BE2C (cell line): ENCODE data around the gene ACE.

Experiments
- DNase-seq: peaks from one replicate; pipeline ENCODE4 v3.0.0-alpha.2; 2020
- H3K27me3 ChIP-seq: fragments of 250-450 bp; sonication (Bioruptor Pico); 2 replicates; pipeline ENCODE4 v1.5.1; 2020; ENCODE audit warnings: mild to moderate bottlenecking
- H3K36me3 ChIP-seq: fragments of 250-450 bp; sonication (Bioruptor Pico); 2 replicates; pipeline ENCODE4 v1.5.1; 2020; ENCODE audit warnings: mild to moderate bottlenecking
- H3K4me1 ChIP-seq: fragments of 250-450 bp; sonication (Bioruptor Pico); 2 replicates; pipeline ENCODE4 v1.5.1; 2020
- H3K4me3 ChIP-seq: 2 replicates; pipeline ENCODE4 v1.5.1; 2011; ENCODE audit warnings: low read depth, low read length
- H3K9me3 ChIP-seq: fragments of 250-450 bp; sonication (Bioruptor Pico); 2 replicates; pipeline ENCODE4 v1.5.1; 2020
- TF ChIP-seq, protein P1 (sequence below): IDR thresholded peaks from 2 replicates; pipeline ENCODE4 v1.5.1; 2012; ENCODE audit warnings: mild to moderate bottlenecking, low read depth, low read length

ACE gene

DNA sequence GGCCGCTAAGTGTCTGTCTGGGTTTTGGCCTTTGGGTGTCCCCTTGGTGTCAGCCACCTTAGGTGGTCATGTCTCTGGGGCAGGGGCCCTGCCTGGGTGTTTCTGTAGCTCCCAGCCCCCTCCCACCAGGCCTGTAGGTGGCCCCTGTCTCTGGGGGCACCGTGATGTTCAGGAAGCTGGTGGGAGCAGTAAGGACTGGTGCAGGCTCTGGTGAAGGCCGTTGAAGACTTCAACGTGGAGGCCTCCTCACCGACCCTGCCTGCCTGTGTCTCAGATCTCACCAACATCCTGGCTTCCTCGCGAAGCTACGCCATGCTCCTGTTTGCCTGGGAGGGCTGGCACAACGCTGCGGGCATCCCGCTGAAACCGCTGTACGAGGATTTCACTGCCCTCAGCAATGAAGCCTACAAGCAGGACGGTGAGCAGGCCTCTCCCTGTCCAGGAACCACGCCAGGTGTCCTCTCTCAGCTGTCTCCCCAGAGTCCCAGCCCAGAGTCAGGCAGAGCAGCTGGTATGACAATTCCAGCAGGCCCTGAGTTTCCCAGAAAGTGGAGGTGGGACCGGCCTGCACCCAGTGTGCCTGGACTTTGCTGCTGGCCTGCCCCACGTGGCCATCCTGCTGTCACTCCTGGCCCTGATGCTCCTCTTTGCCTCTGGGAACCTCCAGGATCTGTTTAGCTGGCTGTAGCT lies 2.8 kb downstream of the ACE start:
- peaks cover 42% of the 10 kb centered on the region for H3K4me1 ChIP-seq
- peaks cover 31% of the 10 kb centered on the region for H3K36me3 ChIP-seq
- TF ChIP-seq, protein P1, sequence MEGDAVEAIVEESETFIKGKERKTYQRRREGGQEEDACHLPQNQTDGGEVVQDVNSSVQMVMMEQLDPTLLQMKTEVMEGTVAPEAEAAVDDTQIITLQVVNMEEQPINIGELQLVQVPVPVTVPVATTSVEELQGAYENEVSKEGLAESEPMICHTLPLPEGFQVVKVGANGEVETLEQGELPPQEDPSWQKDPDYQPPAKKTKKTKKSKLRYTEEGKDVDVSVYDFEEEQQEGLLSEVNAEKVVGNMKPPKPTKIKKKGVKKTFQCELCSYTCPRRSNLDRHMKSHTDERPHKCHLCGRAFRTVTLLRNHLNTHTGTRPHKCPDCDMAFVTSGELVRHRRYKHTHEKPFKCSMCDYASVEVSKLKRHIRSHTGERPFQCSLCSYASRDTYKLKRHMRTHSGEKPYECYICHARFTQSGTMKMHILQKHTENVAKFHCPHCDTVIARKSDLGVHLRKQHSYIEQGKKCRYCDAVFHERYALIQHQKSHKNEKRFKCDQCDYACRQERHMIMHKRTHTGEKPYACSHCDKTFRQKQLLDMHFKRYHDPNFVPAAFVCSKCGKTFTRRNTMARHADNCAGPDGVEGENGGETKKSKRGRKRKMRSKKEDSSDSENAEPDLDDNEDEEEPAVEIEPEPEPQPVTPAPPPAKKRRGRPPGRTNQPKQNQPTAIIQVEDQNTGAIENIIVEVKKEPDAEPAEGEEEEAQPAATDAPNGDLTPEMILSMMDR, result no peak
- H3K4me3 ChIP-seq, result peak overlapping the region; percentile 81
- H3K27me3 ChIP-seq, result no peaks in the 10 kb centered on the region
- no peaks in the 10 kb centered on the region for H3K9me3 ChIP-seq
- peak; percentile 85 for DNase-seq

DNA sequence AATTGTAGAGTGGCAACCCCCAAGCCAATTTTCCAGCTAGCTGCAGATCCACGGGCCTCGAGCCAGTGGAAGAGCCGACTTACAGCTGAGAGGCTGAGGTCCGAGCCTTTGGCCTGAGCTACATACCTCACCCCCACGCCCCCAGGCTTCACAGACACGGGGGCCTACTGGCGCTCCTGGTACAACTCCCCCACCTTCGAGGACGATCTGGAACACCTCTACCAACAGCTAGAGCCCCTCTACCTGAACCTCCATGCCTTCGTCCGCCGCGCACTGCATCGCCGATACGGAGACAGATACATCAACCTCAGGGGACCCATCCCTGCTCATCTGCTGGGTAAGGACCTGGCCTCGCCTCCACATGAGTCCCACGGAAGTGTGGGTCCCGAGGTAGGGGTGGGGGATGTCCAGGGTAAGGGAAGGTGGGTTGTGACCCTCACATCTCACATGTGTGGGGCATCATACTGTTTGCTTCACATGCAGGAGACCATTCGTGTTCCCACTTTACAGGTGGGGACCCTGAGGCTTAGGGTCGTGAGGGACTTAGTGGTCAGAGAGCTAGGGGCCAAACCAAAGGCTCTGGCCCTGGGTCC lies 3.4 kb downstream of the ACE start:
- TF ChIP-seq, protein P1, result no peak
- H3K36me3 ChIP-seq, result peaks cover 38% of the 10 kb centered on the region
- no peaks in the 10 kb centered on the region for H3K27me3 ChIP-seq
- peaks cover 36% of the 10 kb centered on the region for H3K4me1 ChIP-seq
- no peaks in the 10 kb centered on the region for H3K9me3 ChIP-seq
- H3K4me3 ChIP-seq, result peak overlapping the region; percentile 81
- no peak for DNase-seq

DNA sequence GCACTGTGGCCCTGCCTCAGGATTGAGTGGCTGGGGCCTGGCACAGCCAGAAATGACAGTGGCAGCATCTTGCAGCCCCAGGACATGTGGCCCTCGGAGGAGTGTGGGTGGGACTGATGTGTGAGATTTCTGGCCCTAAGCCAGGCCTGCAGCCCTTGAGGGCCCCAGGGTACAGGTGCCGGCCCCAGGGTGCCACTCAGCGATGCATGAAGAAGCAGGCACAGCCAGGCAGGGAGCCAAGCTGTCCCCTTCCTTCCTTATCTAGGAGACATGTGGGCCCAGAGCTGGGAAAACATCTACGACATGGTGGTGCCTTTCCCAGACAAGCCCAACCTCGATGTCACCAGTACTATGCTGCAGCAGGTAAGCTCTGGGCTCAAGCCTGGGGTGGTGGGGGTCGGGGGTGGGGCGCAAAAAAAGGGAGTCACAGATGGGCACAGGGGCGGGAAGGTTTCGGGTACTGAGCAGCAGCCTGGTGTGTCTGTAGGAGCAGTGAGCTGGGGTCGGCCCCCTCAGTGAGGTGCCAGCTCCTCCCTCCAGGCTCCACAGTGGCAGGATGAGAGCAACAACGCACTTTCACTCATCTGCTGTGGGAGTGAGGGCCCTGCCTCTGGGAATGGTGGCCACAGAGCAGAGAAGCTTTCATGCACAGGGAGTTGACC lies 4.1 kb downstream of the ACE start:
- Histone ChIP-seq H3K4me1 (peaks cover 29% of the 10 kb centered on the region), H3K36me3 (peaks cover 42% of the 10 kb centered on the region), H3K4me3 (peak overlapping the region; percentile 81), H3K27me3 (no peaks in the 10 kb centered on the region), H3K9me3 (no peaks in the 10 kb centered on the region)
- TF ChIP-seq, protein P1, result no peak
- DNase-seq, result peak; percentile 97

DNA sequence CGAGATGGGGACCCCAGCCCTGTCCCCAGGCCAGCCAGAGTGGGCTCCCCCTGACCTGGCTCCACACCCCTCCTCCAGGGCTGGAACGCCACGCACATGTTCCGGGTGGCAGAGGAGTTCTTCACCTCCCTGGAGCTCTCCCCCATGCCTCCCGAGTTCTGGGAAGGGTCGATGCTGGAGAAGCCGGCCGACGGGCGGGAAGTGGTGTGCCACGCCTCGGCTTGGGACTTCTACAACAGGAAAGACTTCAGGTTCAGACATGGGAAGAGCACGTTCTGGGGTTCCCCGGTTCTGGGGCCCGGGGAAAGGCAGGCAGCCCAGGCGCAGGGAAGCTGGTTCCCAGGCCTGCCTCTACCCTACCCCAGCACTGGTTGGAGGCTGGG lies 4.6 kb downstream of the ACE start:
- Histone ChIP-seq H3K9me3 (no peaks in the 10 kb centered on the region), H3K4me3 (peak overlapping the region; percentile 7; the same call in 1 of the 2 replicates), H3K36me3 (peaks cover 47% of the 10 kb centered on the region), H3K4me1 (peaks cover 28% of the 10 kb centered on the region), H3K27me3 (no peaks in the 10 kb centered on the region)
- TF ChIP-seq, protein P1, result no peak
- no peak for DNase-seq

DNA sequence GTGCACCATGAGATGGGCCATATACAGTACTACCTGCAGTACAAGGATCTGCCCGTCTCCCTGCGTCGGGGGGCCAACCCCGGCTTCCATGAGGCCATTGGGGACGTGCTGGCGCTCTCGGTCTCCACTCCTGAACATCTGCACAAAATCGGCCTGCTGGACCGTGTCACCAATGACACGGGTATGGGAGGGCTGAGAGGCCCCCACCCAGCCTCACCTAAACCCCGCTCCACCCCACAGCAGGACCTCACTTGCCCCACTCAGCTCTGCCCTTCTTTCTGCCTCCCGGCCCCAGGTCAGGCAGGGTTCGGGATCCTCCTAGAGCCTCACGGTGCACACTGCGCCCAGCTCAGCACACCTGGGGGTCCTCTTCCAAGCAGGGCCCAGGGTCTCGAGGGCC lies 5.6 kb downstream of the ACE start:
- peaks cover 28% of the 10 kb centered on the region for H3K4me1 ChIP-seq
- no peak overlapping the region for H3K4me3 ChIP-seq
- no peaks in the 10 kb centered on the region for H3K27me3 ChIP-seq
- H3K36me3 ChIP-seq, result peaks cover 58% of the 10 kb centered on the region
- H3K9me3 ChIP-seq, result no peaks in the 10 kb centered on the region
- TF ChIP-seq, protein P1, result no peak
- no peak for DNase-seq

DNA sequence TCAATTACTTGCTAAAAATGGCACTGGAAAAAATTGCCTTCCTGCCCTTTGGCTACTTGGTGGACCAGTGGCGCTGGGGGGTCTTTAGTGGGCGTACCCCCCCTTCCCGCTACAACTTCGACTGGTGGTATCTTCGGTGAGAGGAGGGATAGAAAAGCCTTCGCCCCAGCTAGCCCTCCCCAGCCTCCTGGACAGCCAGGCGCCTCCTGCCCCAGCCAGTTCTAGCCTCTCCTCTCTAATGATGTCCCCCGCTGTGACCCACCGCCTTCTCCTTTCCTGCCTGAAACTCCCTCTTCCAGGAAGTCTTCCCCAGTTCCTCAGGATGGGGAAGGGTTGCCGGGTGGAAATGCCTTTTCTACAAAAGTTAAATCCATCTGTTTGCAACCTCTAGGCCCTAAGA lies 6.2 kb downstream of the ACE start:
- Histone ChIP-seq H3K27me3 (no peaks in the 10 kb centered on the region), H3K4me3 (no peak overlapping the region), H3K9me3 (no peaks in the 10 kb centered on the region), H3K4me1 (peaks cover 28% of the 10 kb centered on the region), H3K36me3 (peaks cover 63% of the 10 kb centered on the region)
- TF ChIP-seq, protein P1, result no peak
- DNase-seq, result no peak
